GM18867 (cell line): ENCODE measurements around the gene SRRM5.

ENCODE experiments used
- ATAC-seq: cut with Tn5 transposase; IDR thresholded peaks from one replicate; pipeline ENCODE4 v1.9.1; 2021; ENCODE audit warnings: mild to moderate bottlenecking, moderate library complexity; ENCODE audit not compliant: unreplicated experiment

Gene SRRM5

DNA sequence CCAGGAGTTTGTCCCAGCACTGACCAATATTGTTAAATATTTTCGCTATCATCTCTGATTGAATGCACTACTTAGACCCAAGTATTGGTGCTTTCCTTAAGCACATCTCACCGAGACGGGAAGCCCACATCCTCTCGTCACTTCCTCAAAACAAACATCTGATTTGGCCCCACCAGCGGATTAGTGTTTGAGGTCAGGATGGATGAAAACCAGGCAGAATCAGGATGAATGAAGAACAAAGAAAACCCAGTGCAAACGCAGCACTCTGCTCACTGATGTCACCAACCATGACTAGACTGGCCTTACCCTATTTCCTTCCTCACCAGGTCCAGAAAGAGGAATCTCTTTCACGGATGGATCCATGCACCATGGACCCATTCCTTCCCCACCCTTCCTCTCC, 52.1 kb downstream of the SRRM5 start:
- no peak for ATAC-seq
